ENCODE measurements around the gene DNAJC30. TPM values are rescaled to one million over a fixed set of nuclear protein-coding genes. Genes with fewer than 3 reads are reported as not detected.

The DNAJC30 gene
- total RNA-seq, 1 donor from 2014 or later, result 14.7 TPM

DNA sequence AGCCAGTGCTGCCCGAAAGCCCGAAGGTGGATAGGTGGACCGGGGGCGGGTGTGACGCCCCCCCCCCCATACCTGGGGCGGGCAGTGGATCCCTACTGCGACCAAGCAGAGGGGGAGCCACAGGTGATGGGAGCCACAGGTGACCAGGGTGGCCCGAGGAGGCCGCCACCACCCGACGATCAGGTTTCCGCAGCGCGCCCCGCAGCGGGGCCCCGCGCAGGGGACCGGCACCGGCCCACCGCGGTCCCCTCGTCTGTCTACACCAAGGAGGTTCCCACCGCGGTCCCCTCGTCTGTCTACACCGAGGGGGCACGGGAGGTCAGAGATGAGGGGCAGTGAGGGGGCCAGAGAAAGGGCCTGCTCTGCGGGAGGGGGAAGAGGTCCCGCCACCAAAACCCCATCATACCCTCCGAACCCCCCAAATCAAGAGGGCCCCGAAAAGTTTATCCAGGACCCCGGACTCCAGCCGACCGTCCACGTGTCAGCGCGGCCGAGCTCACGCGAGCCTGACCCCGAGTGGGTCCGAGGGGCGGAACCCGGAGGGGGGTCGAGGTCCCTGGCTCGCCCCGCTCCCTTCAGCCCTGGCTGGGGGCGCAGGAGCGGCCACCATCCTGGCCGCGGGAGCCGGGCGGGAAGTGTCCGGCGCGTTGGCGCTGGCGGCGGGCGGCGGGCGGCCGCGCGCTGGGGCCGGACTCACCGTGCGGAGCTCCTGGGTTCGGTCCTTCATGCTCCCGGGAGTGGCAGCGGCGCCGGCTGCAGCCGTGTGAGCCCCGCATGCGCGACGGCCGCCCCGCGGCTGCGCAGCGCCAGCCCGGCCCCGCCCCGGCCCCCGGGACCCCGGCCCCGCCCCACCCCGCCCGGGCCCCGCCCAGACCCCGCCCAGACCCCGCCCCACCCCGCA is 35.9 kb upstream of the DNAJC30 start, which contains the start of gene STX1A:
Gene STX1A (minus strand): TSS at position 765 of the 901 bp plus-strand sequence. CDS start 38 bp downstream, at position 727.
- Mint-ChIP-seq H3K9me3 (no peaks in the 10 kb centered on the region), H3K27ac (peak within 1 kb of the TSS; percentile 43), H3K4me1 (ENCODE audit: unreplicated experiment) (peaks cover 18% of the 10 kb centered on the region), H3K36me3 (no peaks in the 10 kb centered on the region), H3K27me3 (peaks cover 5% of the 10 kb centered on the region), H3K4me3 (peak within 1 kb of the TSS; percentile 85)
- TF ChIP-seq, protein P1, sequence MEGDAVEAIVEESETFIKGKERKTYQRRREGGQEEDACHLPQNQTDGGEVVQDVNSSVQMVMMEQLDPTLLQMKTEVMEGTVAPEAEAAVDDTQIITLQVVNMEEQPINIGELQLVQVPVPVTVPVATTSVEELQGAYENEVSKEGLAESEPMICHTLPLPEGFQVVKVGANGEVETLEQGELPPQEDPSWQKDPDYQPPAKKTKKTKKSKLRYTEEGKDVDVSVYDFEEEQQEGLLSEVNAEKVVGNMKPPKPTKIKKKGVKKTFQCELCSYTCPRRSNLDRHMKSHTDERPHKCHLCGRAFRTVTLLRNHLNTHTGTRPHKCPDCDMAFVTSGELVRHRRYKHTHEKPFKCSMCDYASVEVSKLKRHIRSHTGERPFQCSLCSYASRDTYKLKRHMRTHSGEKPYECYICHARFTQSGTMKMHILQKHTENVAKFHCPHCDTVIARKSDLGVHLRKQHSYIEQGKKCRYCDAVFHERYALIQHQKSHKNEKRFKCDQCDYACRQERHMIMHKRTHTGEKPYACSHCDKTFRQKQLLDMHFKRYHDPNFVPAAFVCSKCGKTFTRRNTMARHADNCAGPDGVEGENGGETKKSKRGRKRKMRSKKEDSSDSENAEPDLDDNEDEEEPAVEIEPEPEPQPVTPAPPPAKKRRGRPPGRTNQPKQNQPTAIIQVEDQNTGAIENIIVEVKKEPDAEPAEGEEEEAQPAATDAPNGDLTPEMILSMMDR (conservative IDR thresholded peaks at IDR 0.05), result no peak
- no peak for DNase-seq (ENCODE audit: extremely low spot score, unreplicated experiment)

GRCh38 chr7:73718438-73718881 is 35.2 kb upstream of the DNAJC30 start:
- no peaks in the 10 kb centered on the region for H3K36me3 Mint-ChIP-seq
- no peak overlapping the region for H3K27ac Mint-ChIP-seq
- peaks cover 18% of the 10 kb centered on the region for H3K4me1 Mint-ChIP-seq (ENCODE audit: unreplicated experiment)
- H3K9me3 Mint-ChIP-seq, result no peaks in the 10 kb centered on the region
- peaks cover 5% of the 10 kb centered on the region for H3K27me3 Mint-ChIP-seq
- TF ChIP-seq, protein P1 (conservative IDR thresholded peaks at IDR 0.05), result no peak
- DNase-seq (ENCODE audit: extremely low spot score, unreplicated experiment), result no peak
- peak overlapping the region; percentile 80 for H3K4me3 Mint-ChIP-seq

DNA sequence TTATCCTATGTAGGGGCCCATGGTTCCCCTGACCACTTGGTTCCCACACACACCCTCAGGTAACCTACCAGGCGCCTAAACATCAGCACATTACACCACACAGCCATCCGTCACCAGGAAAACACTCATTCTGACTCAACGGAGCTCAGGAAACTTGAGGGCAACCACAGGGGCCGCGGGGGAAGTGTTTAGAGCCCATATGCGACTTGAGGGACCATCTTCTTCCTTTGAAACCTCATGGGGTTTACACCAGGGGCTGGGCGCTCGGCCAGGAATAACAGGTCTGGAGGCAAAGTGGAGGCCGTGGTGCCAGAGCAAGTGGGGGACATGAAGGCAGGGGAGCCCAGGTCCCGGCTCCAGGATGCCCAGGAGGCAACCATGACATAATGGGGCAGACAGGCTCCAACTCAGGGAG is 34.7 kb upstream of the DNAJC30 start:
- DNase-seq (ENCODE audit: extremely low spot score, unreplicated experiment), result no peak
- no peaks in the 10 kb centered on the region for H3K36me3 Mint-ChIP-seq
- peaks cover 18% of the 10 kb centered on the region for H3K4me1 Mint-ChIP-seq (ENCODE audit: unreplicated experiment)
- peaks cover 5% of the 10 kb centered on the region for H3K27me3 Mint-ChIP-seq
- peak overlapping the region; percentile 80 for H3K4me3 Mint-ChIP-seq
- TF ChIP-seq, protein P1 (conservative IDR thresholded peaks at IDR 0.05), result no peak
- H3K9me3 Mint-ChIP-seq, result no peaks in the 10 kb centered on the region
- H3K27ac Mint-ChIP-seq, result peak overlapping the region; percentile 26

- Mint-ChIP-seq H3K4me3 (peak overlapping the region; percentile 80), H3K4me1 (ENCODE audit: unreplicated experiment) (peaks cover 18% of the 10 kb centered on the region), H3K36me3 (no peaks in the 10 kb centered on the region), H3K9me3 (no peaks in the 10 kb centered on the region), H3K27me3 (peaks cover 5% of the 10 kb centered on the region), H3K27ac (peak overlapping the region; percentile 26)
- TF ChIP-seq, protein P1 (conservative IDR thresholded peaks at IDR 0.05), result no peak
- no peak for DNase-seq (ENCODE audit: extremely low spot score, unreplicated experiment)
Measured at GRCh38 chr7:73717025-73717807, 34.0 kb upstream of the DNAJC30 start.

DNA sequence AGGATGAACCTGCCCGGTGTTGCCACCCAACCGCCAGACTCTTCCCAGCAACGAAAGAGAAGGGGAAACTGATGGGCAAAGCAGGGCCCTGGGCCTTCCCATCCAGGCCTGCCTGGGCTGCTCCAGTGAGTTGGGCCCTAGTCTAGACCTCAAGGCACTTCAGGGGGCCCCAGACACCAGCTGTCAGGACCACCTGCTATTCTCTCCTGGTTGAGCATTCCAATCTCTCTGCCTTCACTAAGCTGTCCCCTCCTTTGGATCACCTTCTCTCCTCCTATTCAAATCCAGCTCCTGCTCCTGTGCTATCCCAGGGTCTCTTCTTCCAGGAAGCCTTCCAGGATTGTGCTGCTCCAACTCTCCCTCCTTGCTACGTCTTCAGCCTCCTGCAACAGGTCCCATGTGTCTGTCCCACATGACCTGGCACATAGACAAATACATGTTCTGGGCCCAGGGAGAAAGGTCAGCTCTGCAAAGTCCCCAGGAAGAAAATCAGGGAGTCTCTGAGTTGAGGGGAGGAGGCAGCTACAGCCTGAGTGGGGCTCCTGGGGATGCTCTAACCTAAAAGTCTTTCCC is 33.2 kb upstream of the DNAJC30 start:
- H3K27ac Mint-ChIP-seq, result peak overlapping the region; percentile 80
- H3K9me3 Mint-ChIP-seq, result no peaks in the 10 kb centered on the region
- DNase-seq (ENCODE audit: extremely low spot score, unreplicated experiment), result no peak
- peaks cover 5% of the 10 kb centered on the region for H3K27me3 Mint-ChIP-seq
- peaks cover 18% of the 10 kb centered on the region for H3K4me1 Mint-ChIP-seq (ENCODE audit: unreplicated experiment)
- TF ChIP-seq, protein P1 (conservative IDR thresholded peaks at IDR 0.05), result no peak
- H3K4me3 Mint-ChIP-seq, result peak overlapping the region; percentile 75
- H3K36me3 Mint-ChIP-seq, result no peaks in the 10 kb centered on the region
